IPS-18a (cell line): Measurements from ENCODE around the gene COX7A2.
A peak's percentile ranks its signal among the peaks of the same experiment; 100 is the strongest.

Experiments used
- H3K27ac ChIP-seq: one replicate; pipeline ENCODE4 v1.5.1; 2013; ENCODE audit warnings: low read length
- H3K27me3 ChIP-seq: one replicate; pipeline ENCODE4 v1.6.1; 2013; ENCODE audit warnings: mild to moderate bottlenecking, low read length; ENCODE audit not compliant: control insufficient read depth, insufficient read depth
- H3K36me3 ChIP-seq: one replicate; pipeline ENCODE4 v1.6.1; 2013; ENCODE audit warnings: low read depth, low read length; ENCODE audit not compliant: control insufficient read depth
- H3K4me1 ChIP-seq: one replicate; pipeline ENCODE4 v1.6.1; 2013; ENCODE audit warnings: low read depth, low read length; ENCODE audit not compliant: control insufficient read depth
- H3K4me3 ChIP-seq: one replicate; pipeline ENCODE4 v1.5.1; 2013; ENCODE audit warnings: low read length
- H3K9ac ChIP-seq: one replicate; pipeline ENCODE4 v1.6.1; 2013; ENCODE audit warnings: mild to moderate bottlenecking, low read length, moderate library complexity
- H3K9me3 ChIP-seq: one replicate; pipeline ENCODE4 v1.6.1; 2013; ENCODE audit warnings: low read depth, low read length; ENCODE audit not compliant: control insufficient read depth

COX7A2 gene

DNA sequence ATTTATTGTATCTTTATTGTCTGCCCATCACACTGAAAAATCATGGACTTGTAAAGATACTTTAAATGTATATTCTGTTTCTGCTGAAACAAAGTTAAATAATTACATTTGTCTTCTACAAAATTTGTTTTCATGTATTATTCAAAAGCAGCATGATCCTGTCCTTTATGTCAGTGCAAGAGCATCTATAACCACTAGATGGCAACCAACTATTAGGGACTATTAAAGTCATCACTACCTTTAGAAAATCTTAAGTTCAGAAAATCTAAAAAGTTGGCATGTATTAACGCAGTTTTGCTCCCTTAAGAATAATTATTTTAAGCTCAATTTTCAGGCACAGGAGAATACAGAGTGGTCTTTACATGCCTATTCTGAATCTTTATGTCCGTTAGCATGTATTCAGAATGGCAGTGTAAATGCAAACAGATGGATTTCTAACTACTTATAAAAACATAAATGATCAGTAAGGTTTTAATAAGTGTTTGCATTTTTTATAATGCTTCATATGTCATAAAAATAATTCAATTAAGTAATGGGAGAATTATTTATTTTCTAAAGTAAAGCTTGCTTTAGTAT is 23.2 kb upstream of the COX7A2 start:
- Histone ChIP-seq H3K4me1 (peaks cover 27% of the 10 kb centered on the region), H3K27me3 (no peaks in the 10 kb centered on the region), H3K36me3 (peaks cover 19% of the 10 kb centered on the region), H3K27ac (no peak overlapping the region), H3K9me3 (no peaks in the 10 kb centered on the region), H3K9ac (no peak overlapping the region), H3K4me3 (no peak overlapping the region)

DNA sequence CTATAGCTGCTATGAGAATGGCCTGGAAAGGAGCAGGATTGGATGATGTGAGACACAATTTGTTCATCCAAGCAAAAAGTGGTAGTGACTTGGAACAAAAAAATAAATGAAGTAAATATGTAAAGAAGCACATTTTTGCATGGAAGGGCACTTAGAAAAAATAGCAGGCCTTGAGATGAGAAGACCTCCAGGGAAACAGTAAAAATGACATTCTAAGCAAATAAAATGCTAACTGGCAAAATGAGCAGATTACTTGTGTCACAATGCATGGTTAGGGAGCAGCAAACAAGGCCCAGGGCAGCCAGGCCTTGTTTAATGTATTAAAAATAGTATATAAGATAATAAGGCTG is 19.8 kb upstream of the COX7A2 start:
- no peaks in the 10 kb centered on the region for H3K9me3 ChIP-seq
- H3K4me3 ChIP-seq = no peak overlapping the region
- no peak overlapping the region for H3K27ac ChIP-seq
- peaks cover 20% of the 10 kb centered on the region for H3K4me1 ChIP-seq
- H3K27me3 ChIP-seq = no peaks in the 10 kb centered on the region
- no peak overlapping the region for H3K9ac ChIP-seq
- peaks cover 40% of the 10 kb centered on the region for H3K36me3 ChIP-seq

- no peaks in the 10 kb centered on the region for H3K9me3 ChIP-seq
- H3K27ac ChIP-seq = no peak overlapping the region
- peaks cover 40% of the 10 kb centered on the region for H3K36me3 ChIP-seq
- H3K4me1 ChIP-seq = peaks cover 15% of the 10 kb centered on the region
- H3K4me3 ChIP-seq = no peak overlapping the region
- H3K27me3 ChIP-seq = no peaks in the 10 kb centered on the region
- no peak overlapping the region for H3K9ac ChIP-seq
These were observed 19.3 kb upstream of the COX7A2 start for GRCh38 chr6:75262716-75263400.

- Histone ChIP-seq H3K36me3 (peaks cover 44% of the 10 kb centered on the region), H3K4me3 (no peak overlapping the region)
These were observed 17.7 kb upstream of the COX7A2 start for GRCh38 chr6:75261299-75261698.

DNA sequence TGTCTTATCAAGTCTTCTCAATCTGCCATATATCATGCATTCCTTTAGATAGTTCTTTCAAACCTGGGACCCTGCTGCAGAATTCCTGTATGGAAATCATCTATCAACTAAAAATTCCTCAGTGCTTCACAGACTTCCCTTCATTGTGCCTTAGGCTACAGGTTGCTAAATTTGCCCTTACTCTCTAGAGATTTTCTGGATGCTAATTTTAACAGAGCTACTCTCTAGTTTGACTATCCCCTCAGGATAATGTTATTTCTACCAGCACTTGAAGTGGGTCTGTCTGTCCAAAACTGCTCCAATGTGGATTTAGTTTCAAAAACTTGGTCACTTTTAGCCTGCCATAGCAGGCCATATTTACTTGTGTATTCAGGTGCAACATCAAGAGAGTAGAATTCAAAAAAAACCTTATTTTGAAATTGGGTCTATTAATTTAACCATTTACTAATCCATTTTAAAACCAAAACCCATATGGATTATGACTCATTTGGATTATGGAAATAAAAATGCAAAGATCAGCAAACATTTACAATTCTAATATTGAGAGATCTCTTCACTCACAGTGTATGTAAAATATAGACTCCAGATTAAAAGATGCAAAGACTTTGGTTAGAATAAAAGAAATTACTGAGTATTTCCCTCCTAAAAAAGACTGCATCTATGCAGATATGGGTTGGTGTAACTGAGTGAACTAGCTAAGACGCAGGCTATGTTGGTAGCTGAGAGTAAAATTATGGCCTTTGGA is 13.9 kb upstream of the COX7A2 start:
- Histone ChIP-seq H3K36me3 (peaks cover 35% of the 10 kb centered on the region), H3K27ac (no peak overlapping the region), H3K4me3 (no peak overlapping the region), H3K27me3 (no peaks in the 10 kb centered on the region), H3K9ac (no peak overlapping the region), H3K9me3 (no peaks in the 10 kb centered on the region), H3K4me1 (no peaks in the 10 kb centered on the region)

More at GRCh38 chr6:75261299-75261698, 17.7 kb upstream of the COX7A2 start:
- no peak overlapping the region for H3K9ac ChIP-seq
- peaks cover under 1% of the 10 kb centered on the region for H3K4me1 ChIP-seq
- H3K27ac ChIP-seq = no peak overlapping the region
- H3K27me3 ChIP-seq = no peaks in the 10 kb centered on the region
- H3K9me3 ChIP-seq = no peaks in the 10 kb centered on the region

- Histone ChIP-seq H3K9me3 (no peaks in the 10 kb centered on the region), H3K4me1 (peaks cover 15% of the 10 kb centered on the region), H3K36me3 (peaks cover 2% of the 10 kb centered on the region), H3K9ac (no peak overlapping the region), H3K27me3 (no peaks in the 10 kb centered on the region), H3K27ac (no peak overlapping the region), H3K4me3 (no peak overlapping the region)
These were observed 7.0 kb upstream of the COX7A2 start for GRCh38 chr6:75250552-75250951.

DNA sequence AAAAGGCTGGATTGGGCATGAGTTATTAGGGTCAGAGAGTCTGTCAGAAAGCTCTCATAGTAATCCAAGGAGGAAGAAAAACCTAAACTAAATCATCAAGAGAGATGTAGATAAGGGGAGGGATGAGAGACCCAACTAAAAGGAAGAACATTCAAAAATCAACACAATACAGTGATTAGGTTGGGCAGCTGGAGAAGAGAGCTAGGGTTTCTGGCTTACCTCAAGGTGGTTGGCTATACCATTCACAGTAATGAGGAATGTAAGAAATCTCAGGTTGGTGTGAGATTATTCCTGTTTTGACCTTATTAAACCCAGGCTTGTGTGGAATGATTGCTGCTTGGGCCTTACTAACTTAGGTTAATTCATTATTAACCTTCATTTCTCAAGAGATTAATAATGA is 6.2 kb upstream of the COX7A2 start:
- no peaks in the 10 kb centered on the region for H3K27me3 ChIP-seq
- H3K9ac ChIP-seq = no peak overlapping the region
- H3K4me1 ChIP-seq = peaks cover 15% of the 10 kb centered on the region
- no peak overlapping the region for H3K27ac ChIP-seq
- H3K36me3 ChIP-seq = no peaks in the 10 kb centered on the region
- H3K4me3 ChIP-seq = no peak overlapping the region
- no peaks in the 10 kb centered on the region for H3K9me3 ChIP-seq

DNA sequence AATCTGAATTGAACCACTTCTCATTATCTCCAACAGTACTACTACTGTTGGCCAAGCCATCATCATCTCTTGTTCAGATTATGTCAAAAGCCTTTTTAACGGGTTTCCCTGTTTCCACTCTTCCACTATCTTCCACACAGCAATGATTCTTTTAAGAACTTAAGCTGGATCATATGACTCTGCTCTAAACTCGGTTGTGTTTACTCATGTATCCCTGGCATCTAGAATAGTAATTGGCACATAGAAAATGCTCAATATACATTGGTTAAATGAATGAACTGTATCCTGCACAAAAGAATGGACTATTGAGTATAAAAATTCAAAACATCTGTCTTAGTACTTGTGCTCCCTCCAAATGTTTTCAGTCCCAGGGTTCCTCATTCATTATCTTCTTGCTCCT is 2.8 kb upstream of the COX7A2 start:
- Histone ChIP-seq H3K27ac (no peak overlapping the region), H3K27me3 (no peaks in the 10 kb centered on the region), H3K9me3 (no peaks in the 10 kb centered on the region), H3K36me3 (no peaks in the 10 kb centered on the region), H3K4me3 (no peak overlapping the region), H3K9ac (no peak overlapping the region), H3K4me1 (peaks cover 18% of the 10 kb centered on the region)

DNA sequence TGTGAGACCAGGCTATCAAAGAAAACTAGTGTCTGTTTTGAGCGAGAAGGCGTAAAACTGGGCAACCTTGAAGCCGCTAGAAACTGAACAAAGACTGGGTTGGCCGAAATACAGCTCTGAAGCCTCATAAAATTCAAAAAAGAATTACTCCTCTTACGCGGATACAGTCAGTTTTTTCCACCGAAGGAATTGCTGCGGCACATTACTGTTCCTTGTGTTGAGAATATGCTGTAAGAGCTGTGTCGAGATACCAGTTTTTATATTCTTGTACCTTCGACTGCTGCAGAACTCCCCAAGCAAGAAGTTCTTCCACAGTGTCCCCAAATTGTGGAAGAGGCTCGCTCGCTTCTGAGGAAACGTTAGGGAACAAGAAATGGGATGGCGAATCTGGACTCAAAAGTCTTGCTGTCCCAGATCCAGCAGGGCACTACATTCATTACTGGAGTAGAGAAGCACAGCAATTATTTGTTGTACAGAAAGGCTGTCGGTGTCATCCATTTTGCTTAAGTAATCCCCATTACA is 523 bp upstream of the COX7A2 start:
- H3K9ac ChIP-seq = peak overlapping the region; percentile 75
- peak overlapping the region; percentile 71 for H3K4me3 ChIP-seq
- no peaks in the 10 kb centered on the region for H3K27me3 ChIP-seq
- peak overlapping the region; percentile 66 for H3K27ac ChIP-seq
- peaks cover 11% of the 10 kb centered on the region for H3K36me3 ChIP-seq
- no peaks in the 10 kb centered on the region for H3K9me3 ChIP-seq
- H3K4me1 ChIP-seq = peaks cover 4% of the 10 kb centered on the region

GRCh38 chr6:75236630-75237029 is 7.0 kb downstream of the COX7A2 start:
- Histone ChIP-seq H3K27ac (no peak overlapping the region), H3K36me3 (peaks cover 29% of the 10 kb centered on the region), H3K27me3 (no peaks in the 10 kb centered on the region), H3K4me1 (peaks cover 15% of the 10 kb centered on the region), H3K4me3 (no peak overlapping the region), H3K9ac (no peak overlapping the region), H3K9me3 (no peaks in the 10 kb centered on the region)

GRCh38 chr6:75235271-75235670 is 8.3 kb downstream of the COX7A2 start:
- no peak overlapping the region for H3K27ac ChIP-seq
- no peaks in the 10 kb centered on the region for H3K27me3 ChIP-seq
- no peak overlapping the region for H3K9ac ChIP-seq
- peaks cover 15% of the 10 kb centered on the region for H3K4me1 ChIP-seq
- H3K9me3 ChIP-seq = no peaks in the 10 kb centered on the region
- H3K4me3 ChIP-seq = no peak overlapping the region
- H3K36me3 ChIP-seq = peaks cover 29% of the 10 kb centered on the region
